Measurements from ENCODE around the gene SLC22A23.

Gene SLC22A23

GRCh38 chr6:3287976-3288707 is 168.7 kb downstream of the SLC22A23 start:
- DNase-seq: no peak

- DNase-seq: no peak
These were observed 169.5 kb downstream of the SLC22A23 start for GRCh38 chr6:3287308-3287707.

- no peak for DNase-seq
These were observed 170.1 kb downstream of the SLC22A23 start for GRCh38 chr6:3286641-3287171.

GRCh38 chr6:3285732-3286131 is 171.1 kb downstream of the SLC22A23 start:
- DNase-seq: no peak

- peak in 13 of 51 donors; percentile 16 to 57 (median 24) for DNase-seq
These were observed 171.7 kb downstream of the SLC22A23 start for GRCh38 chr6:3285049-3285639.

GRCh38 chr6:3284436-3284876 is 172.4 kb downstream of the SLC22A23 start:
- peak in 36 of 51 donors; percentile 13 to 71 (median 41) for DNase-seq

- no peak for DNase-seq
These were observed 173.0 kb downstream of the SLC22A23 start for GRCh38 chr6:3283641-3284435.

- no peak for DNase-seq
These were observed 173.6 kb downstream of the SLC22A23 start for GRCh38 chr6:3283241-3283640.

- DNase-seq: no peak
These were observed 174.2 kb downstream of the SLC22A23 start for GRCh38 chr6:3282476-3283236.

GRCh38 chr6:3281631-3282475 is 175.0 kb downstream of the SLC22A23 start:
- DNase-seq: peak in 1 of 51 donors; percentile 50

GRCh38 chr6:3280866-3281465 is 175.9 kb downstream of the SLC22A23 start:
- DNase-seq: no peak

GRCh38 chr6:3280091-3280490 is 176.8 kb downstream of the SLC22A23 start:
- no peak for DNase-seq

GRCh38 chr6:3278691-3279090 is 178.2 kb downstream of the SLC22A23 start:
- DNase-seq: no peak

- DNase-seq: peak in 6 of 51 donors; percentile 12 to 42 (median 26)
These were observed 178.9 kb downstream of the SLC22A23 start for GRCh38 chr6:3277851-3278416.

GRCh38 chr6:3277251-3277650 is 179.6 kb downstream of the SLC22A23 start:
- DNase-seq: no peak

- no peak for DNase-seq
These were observed 180.4 kb downstream of the SLC22A23 start for GRCh38 chr6:3276174-3277167.

GRCh38 chr6:3273707-3274521 is 182.9 kb downstream of the SLC22A23 start:
- DNase-seq: no peak

Data from hypothalamus (tissue), 51 donors.